Left renal pelvis (tissue), 4 donors: ENCODE data around the gene MBD5. TPM values are rescaled to one million over a fixed set of nuclear protein-coding genes. Genes with fewer than 3 reads are reported as not detected.

Experiments
- DNase-seq, 4 donors: peaks; one replicate each; pipeline ENCODE4 v3.0.0-alpha.2; 2013; ENCODE audit warnings: low read depth in 4 of 4, low spot score in 3 of 4
- polyA plus RNA-seq, 4 donors: library from polyadenylated mRNA; unstranded; fragments of 120-200 nt; gene quantifications; one replicate each; pipeline ENCODE4 v1.2.1, GENCODE V29; 2013; ENCODE audit not compliant: insufficient read length in 4 of 4

MBD5 gene
- polyA plus RNA-seq, 4 donors, result 43.9 to 53.8 (median 52.2) TPM

DNA sequence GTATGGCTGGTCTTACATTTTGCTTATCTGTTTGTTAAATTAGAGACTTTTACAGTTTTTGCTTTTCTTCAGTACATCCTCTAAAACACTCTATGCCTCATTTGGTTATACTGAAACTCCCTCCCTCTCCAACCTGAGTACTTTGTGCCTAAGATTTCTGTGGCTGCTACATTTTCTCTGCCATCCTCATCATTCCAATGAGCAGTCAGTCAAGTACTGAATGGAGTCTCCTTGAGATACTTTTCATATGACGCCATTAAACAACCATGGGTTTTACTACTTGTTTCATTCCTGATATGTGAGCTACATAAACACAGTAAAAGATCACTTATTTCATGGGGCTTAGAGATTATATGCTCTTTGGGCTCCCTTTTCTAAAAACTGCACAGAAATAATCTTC lies 427.0 kb downstream of the MBD5 start:
- DNase-seq, result no peak

GRCh38 chr2:148450531-148450930 lies 429.6 kb downstream of the MBD5 start:
- no peak for DNase-seq

GRCh38 chr2:148451046-148451445 lies 430.2 kb downstream of the MBD5 start:
- DNase-seq, result no peak

DNA sequence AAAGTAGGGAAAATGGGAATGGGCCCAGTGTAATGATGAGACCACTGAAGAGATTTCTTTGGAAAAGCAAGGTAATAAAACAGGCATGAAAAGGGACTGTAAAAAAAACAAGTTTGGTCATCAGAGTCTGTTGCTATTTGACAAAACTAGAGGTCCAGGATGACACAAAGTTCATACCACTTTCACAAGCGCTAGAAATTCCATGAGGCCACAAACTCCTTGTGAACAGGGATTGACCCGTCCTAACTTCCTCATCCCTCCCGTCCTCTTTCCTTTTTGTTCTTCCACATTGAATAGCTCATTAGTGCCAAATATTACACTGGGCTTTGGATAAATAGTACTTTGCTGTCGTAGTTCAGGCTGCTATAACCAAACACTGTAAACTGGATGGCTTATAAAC lies 434.9 kb downstream of the MBD5 start:
- no peak for DNase-seq

GRCh38 chr2:148458171-148458570 lies 437.3 kb downstream of the MBD5 start:
- DNase-seq, result no peak

GRCh38 chr2:148459377-148459778 lies 438.5 kb downstream of the MBD5 start:
- no peak for DNase-seq

- no peak for DNase-seq
Measured at GRCh38 chr2:148461876-148462275, 441.0 kb downstream of the MBD5 start.

DNA sequence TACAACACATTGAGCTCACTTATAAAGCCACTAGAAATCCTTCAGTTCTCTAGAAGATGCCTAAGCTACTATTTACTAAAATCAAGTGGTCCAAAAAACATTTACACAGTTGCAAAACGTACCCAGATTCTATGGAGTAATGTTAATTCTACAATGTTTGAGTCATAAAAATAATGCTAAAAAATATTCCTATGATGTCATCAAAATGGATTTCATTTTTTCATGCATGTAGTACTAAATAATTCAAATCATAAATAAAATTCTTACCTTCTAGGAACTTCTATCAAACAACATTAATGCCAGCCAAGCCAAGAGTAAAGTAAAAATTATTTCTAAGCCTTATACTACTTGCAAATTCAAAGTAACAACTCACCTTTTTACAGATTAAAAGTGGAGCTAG lies 454.7 kb downstream of the MBD5 start:
- DNase-seq, result no peak

- DNase-seq, result no peak
Measured at GRCh38 chr2:148479398-148479797, 458.5 kb downstream of the MBD5 start.

- no peak for DNase-seq
Measured at GRCh38 chr2:148483665-148484064, 462.8 kb downstream of the MBD5 start.

DNA sequence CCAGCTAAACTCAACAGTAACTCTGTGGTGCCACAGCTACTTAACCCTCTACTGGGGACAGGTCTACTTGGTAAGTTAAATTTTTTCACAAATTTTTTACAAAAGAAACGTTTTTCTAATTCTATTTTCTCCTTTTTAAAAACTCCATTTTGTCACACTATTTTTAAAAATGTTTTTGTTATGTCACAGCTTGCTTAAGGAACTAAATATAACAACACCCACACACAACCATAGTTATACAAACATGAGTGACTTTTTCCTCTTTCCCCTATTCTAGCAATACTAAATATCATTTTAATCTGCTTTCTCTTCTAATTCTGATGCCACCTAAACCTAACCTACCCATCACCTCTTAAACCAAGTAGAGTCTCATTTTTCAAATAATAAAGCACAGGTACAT lies 463.2 kb downstream of the MBD5 start:
- DNase-seq, result no peak

DNA sequence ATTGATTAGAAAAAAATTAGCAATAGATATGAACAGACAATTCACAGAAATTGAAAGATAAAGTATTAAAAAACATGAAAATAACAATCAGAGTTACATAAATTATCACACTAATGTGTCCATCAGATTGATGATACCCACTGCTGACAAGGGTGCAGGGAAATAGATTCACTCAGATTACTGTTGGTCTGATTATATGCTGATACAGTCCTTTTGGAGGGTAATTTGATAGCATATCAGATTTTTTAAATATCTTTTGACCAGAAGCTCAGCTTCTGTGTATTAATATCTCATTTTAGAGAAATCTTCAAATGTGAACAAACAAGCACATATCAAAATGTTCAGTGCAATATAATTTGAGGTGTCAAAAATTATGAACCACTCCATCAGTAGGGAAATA lies 465.8 kb downstream of the MBD5 start:
- DNase-seq, result no peak

- no peak for DNase-seq
Measured at GRCh38 chr2:148487439-148487838, 466.5 kb downstream of the MBD5 start.

- DNase-seq, result no peak
Measured at GRCh38 chr2:148490840-148491439, 470.0 kb downstream of the MBD5 start.

DNA sequence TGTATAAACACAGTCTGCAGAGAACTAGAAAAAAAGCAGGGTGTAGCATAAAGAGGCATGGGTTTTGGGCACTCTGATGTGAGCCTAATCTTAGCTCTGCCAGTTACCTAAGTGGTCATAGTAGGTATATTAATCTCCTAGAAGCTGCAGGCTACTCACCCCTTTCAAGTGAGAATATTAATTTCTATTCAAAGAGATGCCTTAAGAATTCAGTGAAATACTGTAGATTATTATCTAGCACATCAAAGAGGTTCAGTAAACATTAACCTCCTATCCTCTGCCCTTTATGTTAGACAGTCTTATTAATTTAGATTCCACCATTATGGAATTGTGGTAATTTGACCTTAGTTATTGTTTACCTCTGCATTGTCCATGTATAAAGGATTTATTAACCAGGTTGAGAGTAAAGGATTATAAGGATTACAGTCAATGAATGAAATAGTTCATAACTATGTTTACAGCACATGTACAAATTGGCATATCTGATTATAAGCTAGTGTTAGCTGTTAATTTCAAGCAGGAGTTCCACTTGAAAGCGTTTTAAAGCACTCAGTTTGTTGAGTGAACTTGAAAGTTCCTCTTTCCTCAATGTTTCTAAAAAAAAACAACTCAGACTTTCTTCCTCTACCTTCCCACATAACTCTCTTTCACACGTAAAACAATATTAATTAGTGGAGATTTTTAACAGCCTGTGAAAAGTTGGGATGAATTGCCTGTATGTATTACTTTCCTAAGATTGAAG lies 473.1 kb downstream of the MBD5 start:
- no peak for DNase-seq

GRCh38 chr2:148495586-148495985 lies 474.7 kb downstream of the MBD5 start:
- no peak for DNase-seq

DNA sequence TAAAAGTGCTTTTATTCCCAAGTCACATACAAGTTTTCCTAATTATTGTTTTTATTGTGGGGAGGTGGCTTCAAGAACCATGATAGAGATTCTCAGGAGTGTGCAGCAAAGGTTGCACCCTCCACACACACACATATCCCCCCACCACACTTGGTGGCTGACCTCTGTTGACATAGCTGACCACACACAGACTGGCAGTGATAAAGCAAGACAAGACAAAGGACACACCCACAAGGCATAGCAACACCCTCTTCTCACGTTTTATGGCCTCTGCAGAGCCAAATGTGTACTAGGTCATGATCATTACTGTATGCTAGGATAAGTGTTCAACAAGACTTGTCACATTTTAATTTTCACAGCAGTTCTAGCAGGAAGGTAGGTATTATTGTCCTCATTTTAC lies 480.7 kb downstream of the MBD5 start:
- DNase-seq, result no peak

- no peak for DNase-seq
Measured at GRCh38 chr2:148503516-148503915, 482.6 kb downstream of the MBD5 start.

GRCh38 chr2:148507970-148508369 lies 487.1 kb downstream of the MBD5 start:
- DNase-seq, result no peak

GRCh38 chr2:148508878-148509287 lies 488.0 kb downstream of the MBD5 start:
- DNase-seq, result no peak

GRCh38 chr2:148509288-148509902 lies 488.5 kb downstream of the MBD5 start:
- DNase-seq, result peak; percentile 45 to 63 (median 60)

DNA sequence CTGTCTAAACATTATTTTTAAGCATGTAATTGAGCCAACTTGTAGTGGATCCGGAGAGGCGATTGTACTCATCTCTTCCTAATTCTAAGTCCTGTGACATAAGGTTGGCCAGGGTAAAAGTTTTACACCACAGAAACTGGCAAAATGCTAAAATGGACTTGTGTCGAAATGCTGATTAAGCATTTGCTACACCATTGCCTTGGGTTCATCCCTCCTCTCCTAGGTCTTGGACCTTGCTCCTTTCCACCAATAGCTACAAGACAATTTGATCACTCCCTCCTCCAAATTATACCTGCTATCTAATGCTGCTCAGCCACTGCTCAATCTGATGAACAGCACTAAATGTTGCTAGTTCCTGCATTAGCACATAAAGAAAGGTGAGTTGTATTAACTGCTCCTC lies 491.0 kb downstream of the MBD5 start:
- DNase-seq, result no peak
